Measurements from ENCODE around the gene PLS1.

PLS1 gene

GRCh38 chr3:142754494-142754893 lies 158.3 kb downstream of the PLS1 start:
- TF ChIP-seq CTCF (conservative IDR thresholded peaks at IDR 0.05), result no peak
- H3K27ac ChIP-seq, result no peak overlapping the region
